Neural cell (in vitro differentiated cells): Measurements from ENCODE around the gene TNS1.

Experiments used
- CTCF ChIP-seq: fragments of 450-650 bp; IDR thresholded peaks from 2 replicates; pipeline ENCODE4 v1.5.1; 2014; ENCODE audit warnings: antibody characterized with exemption, mild to moderate bottlenecking, moderate library complexity; ENCODE audit not compliant: poor library complexity, severe bottlenecking
- EZH2 ChIP-seq: fragments of 200-600, 300-800 bp; shearing (Covaris generic), sonication (generic); IDR thresholded peaks from 2 replicates; pipeline ENCODE4 v1.6.1; 2014; ENCODE audit warnings: antibody characterized with exemption, low read length, borderline replicate concordance, mild to moderate bottlenecking; ENCODE audit not compliant: insufficient read depth, poor library complexity, severe bottlenecking
- POLR2AphosphoS5 ChIP-seq: IDR thresholded peaks from 2 replicates; pipeline ENCODE4 v1.6.1; 2012
- RAD21 ChIP-seq: fragments of 450-650 bp; conservative IDR thresholded peaks from 2 replicates; pipeline ENCODE4 v1.6.1; 2014; ENCODE audit warnings: antibody characterized with exemption, mild to moderate bottlenecking, moderate library complexity
- REST ChIP-seq: IDR thresholded peaks from 2 replicates; pipeline ENCODE4 v1.6.1; 2012; ENCODE audit warnings: borderline replicate concordance
- SMC3 ChIP-seq: fragments of 450-650 bp; conservative IDR thresholded peaks from 2 replicates; pipeline ENCODE4 v1.6.1; 2014; ENCODE audit warnings: antibody characterized with exemption, mild to moderate bottlenecking, moderate library complexity; ENCODE audit not compliant: poor library complexity

GRCh38 chr2:217964275-217965161 lies 38.3 kb downstream of the TNS1 start:
- TF ChIP-seq CTCF (no peak), POLR2AphosphoS5 (no peak), RAD21 (no peak), EZH2 (no peak), REST (no peak), SMC3 (no peak)
